ENCODE results near the gene DLGAP1. TPM values are rescaled to one million over a fixed set of nuclear protein-coding genes. Genes with fewer than 3 reads are reported as not detected.
"Not testable (repeated sequence)": the region's sequence is repeated elsewhere in the genome, so short reads cannot be mapped to it uniquely, and the experiment has no call there.

DLGAP1 gene
- total RNA-seq, 1 donor from 2014 or later: 3.7 TPM

GRCh38 chr18:3594760-3595368 is 860.2 kb downstream of the DLGAP1 start:
- DNase-seq (ENCODE audit: low read depth, low spot score): no peak

- DNase-seq (ENCODE audit: low read depth, low spot score): peak; percentile 93
Measured at GRCh38 chr18:3593904-3594759, 861.0 kb downstream of the DLGAP1 start.

GRCh38 chr18:3593381-3593903 is 861.7 kb downstream of the DLGAP1 start:
- no peak for DNase-seq (ENCODE audit: low read depth, low spot score)

GRCh38 chr18:3592864-3593263 is 862.2 kb downstream of the DLGAP1 start:
- no peak for DNase-seq (ENCODE audit: low read depth, low spot score)

- no peak for DNase-seq (ENCODE audit: low read depth, low spot score)
Measured at GRCh38 chr18:3590096-3590630, 864.9 kb downstream of the DLGAP1 start.

- DNase-seq (ENCODE audit: low read depth, low spot score): no peak
Measured at GRCh38 chr18:3585656-3586509, 869.2 kb downstream of the DLGAP1 start.

GRCh38 chr18:3584897-3585460 is 870.1 kb downstream of the DLGAP1 start:
- no peak for DNase-seq (ENCODE audit: low read depth, low spot score)

- DNase-seq (ENCODE audit: low read depth, low spot score): no peak
Measured at GRCh38 chr18:3584266-3584861, 870.7 kb downstream of the DLGAP1 start.

GRCh38 chr18:3583873-3584247 is 871.2 kb downstream of the DLGAP1 start:
- no peak for DNase-seq (ENCODE audit: low read depth, low spot score)

GRCh38 chr18:3583106-3583872 is 871.8 kb downstream of the DLGAP1 start:
- not testable (repeated sequence) for DNase-seq (ENCODE audit: low read depth, low spot score)

- DNase-seq (ENCODE audit: low read depth, low spot score): no peak
Measured at GRCh38 chr18:3581890-3582289, 873.2 kb downstream of the DLGAP1 start.

- DNase-seq (ENCODE audit: low read depth, low spot score): not testable (repeated sequence)
Measured at GRCh38 chr18:3580523-3581025, 874.5 kb downstream of the DLGAP1 start.

- DNase-seq (ENCODE audit: low read depth, low spot score): peak; percentile 88
Measured at GRCh38 chr18:3579701-3580100, 875.4 kb downstream of the DLGAP1 start.

GRCh38 chr18:3578621-3579020 is 876.5 kb downstream of the DLGAP1 start:
- no peak for DNase-seq (ENCODE audit: low read depth, low spot score)

- DNase-seq (ENCODE audit: low read depth, low spot score): no peak
Measured at GRCh38 chr18:3577281-3577855, 877.7 kb downstream of the DLGAP1 start.

- no peak for DNase-seq (ENCODE audit: low read depth, low spot score)
Measured at GRCh38 chr18:3572761-3573160, 882.3 kb downstream of the DLGAP1 start.

- DNase-seq (ENCODE audit: low read depth, low spot score): no peak
Measured at GRCh38 chr18:3566851-3567250, 888.3 kb downstream of the DLGAP1 start.

- no peak for DNase-seq (ENCODE audit: low read depth, low spot score)
Measured at GRCh38 chr18:3560755-3561154, 894.4 kb downstream of the DLGAP1 start.

GRCh38 chr18:3554811-3555427 is 900.2 kb downstream of the DLGAP1 start:
- DNase-seq (ENCODE audit: low read depth, low spot score): no peak
